ENCODE data around the gene TMEM158. TPM values are rescaled to one million over a fixed set of nuclear protein-coding genes. Genes with fewer than 3 reads are reported as not detected.

The TMEM158 gene
- polyA plus RNA-seq, 10 donors: 0.52 to 6.2 (median 2.0) TPM

GRCh38 chr3:45178183-45179023 lies 47.7 kb downstream of the TMEM158 start:
- DNase-seq: no peak

DNA sequence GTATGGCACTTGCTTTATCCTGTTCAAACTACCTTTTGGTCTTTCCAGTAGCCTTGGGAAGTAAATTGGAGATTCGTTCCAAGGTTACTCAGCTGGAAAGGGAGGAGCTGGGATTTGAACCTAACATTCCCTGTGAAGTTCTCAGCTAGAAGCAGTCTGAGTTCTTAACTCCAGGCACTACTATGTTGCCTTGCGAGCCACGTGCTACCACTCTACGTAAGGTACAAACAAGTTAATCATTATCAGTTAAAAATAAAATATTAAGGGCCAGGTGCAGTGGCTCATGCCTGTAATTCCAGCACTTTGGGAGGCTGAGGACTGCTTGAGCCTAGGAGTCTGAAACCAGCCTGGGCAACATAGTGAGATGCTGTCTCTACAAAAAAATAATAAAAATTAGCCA lies 49.2 kb downstream of the TMEM158 start:
- DNase-seq: no peak

Other genes starting within 250 kb of the TMEM158 start
- 100 to 1,000 TPM in 5 of 10 donors, 10 to 100 TPM in 5; 77.5 to 210 (median 102) TPM for gene CLEC3B, start 200.0 kb downstream of the TMEM158 start, polyA plus RNA-seq (ENCODE audit: insufficient read length in 10 of 10)
- 1 to 10 TPM in 2 of 10 donors, under 1 TPM in 8; 0.15 to 2.8 (median 0.28) TPM for gene CDCP1, start 79.9 kb downstream of the TMEM158 start, polyA plus RNA-seq (ENCODE audit: insufficient read length in 10 of 10)
- gene LARS2, start 162.3 kb upstream of the TMEM158 start, polyA plus RNA-seq (ENCODE audit: insufficient read length in 10 of 10): 10 to 100 TPM; 10.2 to 15.3 (median 12.0) TPM